ENCODE measurements around the gene PDE8A.

- no peak for TF ChIP-seq REST (IDR thresholded peaks at IDR 0.05)
- no peak for TF ChIP-seq ATF3 (IDR thresholded peaks at IDR 0.05)
- no peak for TF ChIP-seq YY1 (IDR thresholded peaks at IDR 0.05)
- no peak for TF ChIP-seq CTCF (IDR thresholded peaks at IDR 0.05; ENCODE audit: low read depth, low read length, missing input control)
- TF ChIP-seq EGR1 (IDR thresholded peaks at IDR 0.05; ENCODE audit: low read depth in 2 of 2): no peak
Measured at GRCh38 chr15:85086855-85087254, 105.2 kb downstream of the PDE8A start.
